ENCODE results near the gene AOC1. TPM values are rescaled to one million over a fixed set of nuclear protein-coding genes. Genes with fewer than 3 reads are reported as not detected.

The AOC1 gene
- total and polyA plus RNA-seq, 2 of the 4 experiments (the other 2 are of a cell fraction), result not detected

- no peak overlapping the region for H2BK5ac ChIP-seq (ENCODE audit: low read depth, low read length, poor library complexity, severe bottlenecking)
- ATAC-seq (ENCODE audit: low read depth) (no peak), DNase-seq (no peak)
- no peaks in the 10 kb centered on the region for H3K9me1 ChIP-seq (ENCODE audit: insufficient read depth, low read length)
- H3K14ac ChIP-seq (replicated peaks; ENCODE audit: low read depth, low read length), result no peak overlapping the region
- dilution Hi-C loops (cut with HindIII; ENCODE audit: low sequenced_read_pairs, unreplicated experiment) (no loop called here), intact Hi-C loops (cut with micrococcal nuclease) (no loop called here), in situ Hi-C loops (cut with MboI; ENCODE audit: low sequenced_read_pairs) (no loop called here)
- no peak overlapping the region for H2AFZ ChIP-seq (replicated peaks; ENCODE audit: low read length, poor library complexity)
- H4K5ac ChIP-seq (ENCODE audit: low read depth, low read length), result no peak overlapping the region
- ChIA-PET CTCF (interaction anchor here (1.4 kb wide), 1 partner anchor 9 kb away, joined by 5 read pairs; no protein-coding TSS in a partner anchor), POLR2A (ENCODE audit: unreplicated experiment) (no interaction called here)
- H3K9me3 ChIP-seq (ENCODE audit: control insufficient read depth, insufficient read depth, low read length), result no peaks in the 10 kb centered on the region; the same call in 1 of the 2 replicates
- H2BK15ac ChIP-seq (ENCODE audit: low read depth, low read length), result no peak overlapping the region
- no peak overlapping the region for H4K91ac ChIP-seq (ENCODE audit: insufficient read depth, low read depth, low read length)
- no TSS peak for BruUV-seq (replicated peaks)
- H3K23ac ChIP-seq (ENCODE audit: low read depth, low read length), result no peak overlapping the region
- H2BK120ac ChIP-seq (ENCODE audit: low read depth, low read length), result no peak overlapping the region
- no CpG with 5 or more reads among the region's 7 CpGs for WGBS, 2 experiments (ENCODE audit: extremely low coverage in 2 of 2, insufficient read length in 1 of 2)
- no peak overlapping the region for H2AK9ac ChIP-seq (replicated peaks; ENCODE audit: low read depth, low read length, poor library complexity)
- H3K4me3 ChIP-seq (ENCODE audit: insufficient read depth, low read depth, low read length), result no peak overlapping the region
- H3K36me3 ChIP-seq (ENCODE audit: control insufficient read depth, insufficient read depth, low read length), result no peaks in the 10 kb centered on the region
- no peak overlapping the region for H3K4me2 ChIP-seq (ENCODE audit: low read depth, low read length)
- TF ChIP-seq MXI1 (IDR thresholded peaks at IDR 0.05; ENCODE audit: borderline replicate concordance, low read depth, low read length) (no peak), CHD1 (IDR thresholded peaks at IDR 0.05; ENCODE audit: low read depth, low read length) (no peak), USF2 (IDR thresholded peaks at IDR 0.05; ENCODE audit: low read depth, low read length) (no peak), CEBPB (IDR thresholded peaks at IDR 0.05; ENCODE audit: low read depth, low read length) (no peak), MAZ (IDR thresholded peaks at IDR 0.05; ENCODE audit: borderline replicate concordance, low read depth, low read length) (no peak), RAD21 (IDR thresholded peaks at IDR 0.05; ENCODE audit: low read length) (no peak), MAFK (IDR thresholded peaks at IDR 0.05; ENCODE audit: low read depth, low read length) (no peak), ELK1 (IDR thresholded peaks at IDR 0.05; ENCODE audit: borderline replicate concordance, low read depth, low read length) (no peak), POLR2A (IDR thresholded peaks at IDR 0.05; ENCODE audit: low read depth, low read length) (no peak)
- no peak overlapping the region for H3K4ac ChIP-seq (ENCODE audit: low read depth, low read length)
- H3K27me3 ChIP-seq (ENCODE audit: control insufficient read depth, insufficient read depth, low read length), result peaks cover 1% of the 10 kb centered on the region; the same call in 1 of the 2 replicates
- no peak overlapping the region for H3K56ac ChIP-seq (ENCODE audit: extremely low read depth, insufficient read depth, low read length)
- H3K4me1 ChIP-seq (ENCODE audit: control insufficient read depth, insufficient read depth, low read length), result no peaks in the 10 kb centered on the region
- no peak overlapping the region for H2AK5ac ChIP-seq (ENCODE audit: low read depth, low read length)
- no peak overlapping the region for H3K9ac ChIP-seq (ENCODE audit: low read depth, low read length)
- no peak overlapping the region for H3K27ac ChIP-seq (ENCODE audit: insufficient read depth, low read length)
- no peaks in the 10 kb centered on the region for H4K20me1 ChIP-seq (ENCODE audit: insufficient read depth, low read length)
- H3K18ac ChIP-seq (ENCODE audit: low read depth, low read length), result no peak overlapping the region
- H4K8ac ChIP-seq (ENCODE audit: low read depth in 2 of 2, low read length in 2 of 2), result no peak overlapping the region
- no peaks in the 10 kb centered on the region for H3K79me1 ChIP-seq (ENCODE audit: low read depth in 1 of 2, low read length in 2 of 2)
- H2BK20ac ChIP-seq (ENCODE audit: low read depth, low read length), result no peak overlapping the region
Observed at GRCh38 chr7:150867605-150868004, 15.3 kb downstream of the AOC1 start.
